GM21447 (cell line): ENCODE results near the gene COLEC12.

ENCODE experiments used
- ATAC-seq: cut with Tn5 transposase; IDR thresholded peaks from one replicate; pipeline ENCODE4 v1.9.1; 2021; ENCODE audit not compliant: unreplicated experiment

Gene COLEC12

DNA sequence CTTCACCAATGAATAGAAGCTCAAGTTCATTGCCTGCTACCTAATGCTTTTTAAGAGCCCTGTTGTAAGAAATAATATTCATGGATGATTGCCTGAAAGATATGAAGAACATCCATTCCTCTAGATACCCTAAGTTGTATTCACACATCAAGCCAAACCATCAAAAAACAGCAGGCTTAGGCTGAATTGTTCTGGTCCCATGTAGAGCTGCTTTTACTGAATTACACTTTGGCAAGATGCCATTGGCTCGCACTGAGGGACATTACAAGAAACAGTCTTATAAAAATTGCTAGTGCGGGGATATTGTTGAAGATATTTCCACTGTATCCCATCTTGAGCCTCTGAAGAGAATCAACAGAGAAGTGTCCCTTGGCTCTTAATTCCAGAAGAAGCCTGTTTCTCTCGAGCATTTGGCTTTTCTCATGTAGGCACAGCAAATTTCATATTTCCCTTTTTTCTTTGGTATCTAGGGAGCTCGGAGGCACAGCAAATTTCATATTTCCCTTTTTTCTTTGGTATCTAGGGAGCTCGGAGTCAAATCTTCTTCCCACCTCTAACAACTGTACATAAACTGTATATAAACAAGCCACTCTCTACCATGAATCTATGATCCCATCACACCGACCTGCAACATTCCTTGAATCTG, 107.5 kb downstream of the COLEC12 start:
- ATAC-seq, result no peak

DNA sequence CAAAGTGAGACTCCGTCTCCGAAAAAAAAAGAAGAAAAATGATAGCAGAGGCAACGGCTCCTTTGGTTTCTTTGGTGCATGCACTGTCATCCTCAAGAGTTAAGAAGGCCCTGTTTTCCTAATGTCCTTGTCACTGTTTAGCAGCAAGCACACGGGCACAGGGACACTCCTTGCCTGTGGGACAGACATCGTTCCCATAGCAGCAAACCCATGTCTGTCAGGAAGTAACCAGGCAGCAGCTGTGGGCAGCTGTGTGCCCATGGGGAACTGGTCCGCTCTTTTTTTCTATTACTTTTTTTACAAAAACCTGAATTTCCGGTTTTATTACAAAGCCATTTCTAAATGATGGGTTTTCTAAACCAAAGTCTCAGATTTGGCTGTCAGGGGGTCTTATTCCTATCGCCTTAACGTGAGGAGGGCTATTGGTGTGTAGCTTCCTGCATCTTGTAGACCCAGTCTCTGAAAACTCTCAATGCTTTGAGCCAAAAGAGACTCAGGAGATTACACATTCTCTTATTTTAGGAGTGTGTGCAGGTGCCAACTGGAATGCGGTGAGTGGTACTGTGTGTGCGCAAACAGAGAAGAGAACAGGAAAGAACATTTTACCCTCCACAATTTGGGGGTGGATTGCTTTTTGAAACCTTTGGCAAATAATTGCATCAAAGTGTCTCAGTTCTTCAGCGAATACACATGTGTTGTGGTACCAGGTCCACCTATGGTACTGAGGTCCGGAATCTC, 109.6 kb downstream of the COLEC12 start:
- no peak for ATAC-seq

DNA sequence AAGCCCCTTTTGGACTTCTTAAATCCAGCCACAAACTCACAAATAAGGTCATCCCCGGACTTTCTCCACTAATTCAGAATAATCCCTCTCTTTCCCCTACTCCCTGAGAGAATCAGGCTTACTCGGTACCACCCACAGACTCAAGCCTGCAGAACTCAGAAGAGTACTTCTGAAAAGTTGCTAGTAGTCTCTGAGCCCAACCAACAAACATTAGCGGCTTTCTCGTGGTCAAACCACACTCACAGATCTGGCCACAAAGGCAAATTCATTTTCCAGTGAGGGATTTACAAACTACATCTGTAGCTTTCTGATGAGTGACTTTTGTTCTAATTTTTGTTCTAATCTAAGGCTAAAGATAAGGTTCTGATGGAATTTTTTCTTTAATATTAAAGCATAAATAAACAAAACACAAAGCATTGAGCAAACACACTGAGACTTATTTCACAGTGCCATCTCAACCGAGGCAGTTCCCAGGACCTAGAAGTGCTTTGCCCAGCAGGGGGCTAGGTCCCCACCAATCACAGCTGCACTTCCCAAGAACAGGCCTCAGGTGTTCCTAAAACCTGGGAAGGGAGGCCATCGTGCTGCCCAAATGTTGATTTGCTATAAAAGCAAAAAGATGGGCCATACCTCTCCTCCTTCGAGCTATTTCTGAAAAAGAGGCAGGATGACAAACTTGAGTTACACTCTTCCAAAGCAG, 110.7 kb downstream of the COLEC12 start:
- ATAC-seq, result no peak

DNA sequence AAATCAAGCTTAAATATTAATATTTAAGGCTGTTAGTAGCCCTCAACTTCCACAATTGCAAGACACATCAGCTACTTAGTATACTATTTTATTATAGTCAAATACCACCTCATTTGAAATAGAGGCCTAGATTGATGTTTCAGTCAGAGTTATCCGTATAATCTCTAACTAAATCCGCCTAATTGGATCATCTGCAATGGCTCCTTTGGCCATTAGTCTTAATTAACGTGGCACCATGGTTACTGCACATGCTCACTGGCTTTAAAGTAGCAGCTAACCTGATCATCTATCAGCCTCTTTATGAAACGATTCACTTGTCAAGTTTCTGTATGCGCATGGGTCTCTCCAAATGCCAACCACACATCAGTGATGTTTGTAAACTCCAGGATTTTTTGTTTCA, 112.3 kb downstream of the COLEC12 start:
- ATAC-seq, result no peak

DNA sequence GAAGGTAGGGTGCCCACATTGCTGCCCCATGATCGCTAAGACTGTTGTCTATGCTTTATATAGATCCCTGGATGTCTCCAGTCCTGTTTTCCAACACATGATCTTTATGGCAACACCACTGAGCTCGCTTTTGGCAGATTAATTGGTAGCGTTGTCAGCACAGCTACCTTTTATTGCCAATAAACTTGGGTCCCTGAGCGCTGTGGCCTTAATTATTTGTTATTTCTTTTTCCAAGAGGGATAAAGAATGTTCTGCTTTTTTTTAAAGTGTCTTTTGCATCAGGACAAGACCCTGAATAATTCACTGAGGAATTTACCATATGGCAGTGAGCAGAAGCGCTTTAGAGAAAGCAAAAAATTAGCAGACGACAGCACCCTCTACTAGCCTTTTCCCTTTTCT, 113.5 kb downstream of the COLEC12 start:
- no peak for ATAC-seq

DNA sequence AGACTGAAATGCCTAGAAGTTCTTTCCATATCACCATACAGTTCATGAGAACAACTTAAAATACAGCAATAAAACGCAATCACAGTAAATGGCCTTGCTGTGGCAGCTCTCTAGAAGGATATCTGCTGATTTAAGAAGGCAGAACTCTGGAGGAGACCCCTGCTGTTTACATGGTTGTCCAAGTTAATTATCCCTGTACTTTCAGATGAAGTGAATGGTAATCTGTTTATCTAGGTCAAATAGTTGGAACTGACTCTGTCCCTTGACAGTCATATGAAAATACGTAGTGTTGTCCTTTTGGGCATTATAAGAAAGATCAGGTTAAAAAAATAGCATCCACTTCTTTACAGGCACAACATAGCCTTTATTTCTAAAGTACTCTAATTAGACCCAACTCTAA, 115.6 kb downstream of the COLEC12 start:
- ATAC-seq, result no peak

DNA sequence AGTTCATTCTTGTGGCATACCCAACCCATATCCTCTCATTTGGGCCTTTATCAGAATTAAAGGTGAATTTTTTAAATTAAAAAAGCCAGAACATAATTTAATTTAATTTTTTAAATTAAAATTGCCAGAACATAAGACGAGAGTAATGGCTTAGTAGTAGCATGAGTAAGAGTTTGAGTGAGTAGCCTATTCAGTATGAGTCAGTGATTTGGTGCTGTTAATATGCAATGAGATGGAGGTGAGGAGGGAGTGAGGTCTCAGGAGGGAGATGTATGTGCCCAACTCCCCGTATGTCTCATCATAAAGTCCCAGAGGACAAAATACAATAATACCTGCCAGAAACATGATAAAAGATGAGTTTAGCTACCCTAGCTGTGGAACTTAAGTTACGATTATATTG, 117.4 kb downstream of the COLEC12 start:
- ATAC-seq, result no peak

DNA sequence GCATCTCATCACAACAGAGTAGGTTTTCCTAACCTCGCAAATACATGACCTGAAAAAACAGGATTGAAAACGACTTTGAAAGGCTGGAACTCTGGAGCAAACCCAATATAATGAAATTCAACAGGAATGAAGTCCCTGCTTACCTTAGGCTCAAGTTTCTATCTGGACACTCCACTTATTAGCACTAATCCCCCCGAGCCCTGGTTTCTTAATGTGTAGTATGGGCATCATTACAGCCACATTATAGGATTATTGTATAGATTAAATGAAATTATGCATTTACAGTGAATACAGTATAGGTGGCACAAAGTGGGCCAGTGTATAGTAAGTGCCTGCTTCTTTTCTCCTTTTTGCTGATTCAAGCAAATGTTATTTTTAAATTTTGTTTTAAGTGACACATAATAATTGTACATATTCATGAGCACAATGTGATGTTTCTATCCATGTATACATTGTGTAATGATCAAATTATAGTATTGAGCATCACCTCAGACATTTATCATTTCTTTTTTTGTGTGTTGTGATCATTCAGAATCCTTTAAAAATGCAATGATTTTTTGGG, 118.0 kb downstream of the COLEC12 start:
- ATAC-seq, result no peak

DNA sequence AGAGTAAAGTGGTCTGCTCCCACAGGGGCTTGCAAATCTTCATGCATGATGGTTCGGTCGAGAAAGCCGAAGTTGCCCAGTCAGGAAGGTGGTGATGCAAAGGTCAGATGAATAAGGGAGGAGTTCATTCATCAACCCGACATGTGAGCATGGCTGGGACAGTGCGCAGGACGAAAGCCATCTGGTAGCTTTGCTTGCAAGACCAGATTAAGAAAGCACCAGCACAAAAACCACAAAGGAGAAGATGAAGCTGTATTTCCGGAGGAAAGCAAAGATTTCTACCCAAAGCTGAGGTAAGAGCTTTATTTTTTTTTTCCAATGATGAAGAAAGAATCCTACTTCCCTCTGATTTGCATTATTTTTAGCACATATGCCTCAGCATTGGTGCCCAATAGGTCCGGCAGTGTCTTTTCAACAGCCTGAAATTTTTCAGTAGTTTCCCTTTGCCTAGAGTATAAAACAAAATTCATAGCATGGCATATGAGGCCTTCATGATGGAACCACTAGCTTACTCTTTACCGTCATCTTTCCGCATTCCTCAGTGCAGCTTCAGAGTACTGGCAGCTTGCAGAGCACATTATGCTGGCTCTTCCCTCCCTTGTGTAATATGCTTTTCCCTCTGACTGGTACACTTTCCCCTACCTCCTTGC, 120.7 kb downstream of the COLEC12 start:
- ATAC-seq, result no peak

DNA sequence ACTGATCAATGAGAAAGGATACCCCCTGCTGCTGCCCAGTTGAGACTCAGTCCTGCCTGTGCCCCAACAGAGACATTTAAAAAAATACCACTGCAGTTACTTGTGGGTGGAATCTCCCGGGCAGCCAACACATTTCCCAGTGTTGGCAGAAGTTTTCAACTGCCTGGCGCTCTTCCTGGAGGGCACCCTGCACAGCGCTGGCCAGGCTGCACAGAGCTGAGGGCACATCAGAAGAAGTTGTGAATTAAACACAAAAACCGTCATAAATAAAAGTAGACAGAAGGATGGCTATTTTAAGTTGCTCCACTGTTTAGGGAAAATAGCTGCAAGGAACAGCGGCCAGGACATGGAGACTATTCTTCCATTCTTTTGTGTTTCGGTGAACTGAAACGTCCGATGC, 122.4 kb downstream of the COLEC12 start:
- ATAC-seq, result no peak

DNA sequence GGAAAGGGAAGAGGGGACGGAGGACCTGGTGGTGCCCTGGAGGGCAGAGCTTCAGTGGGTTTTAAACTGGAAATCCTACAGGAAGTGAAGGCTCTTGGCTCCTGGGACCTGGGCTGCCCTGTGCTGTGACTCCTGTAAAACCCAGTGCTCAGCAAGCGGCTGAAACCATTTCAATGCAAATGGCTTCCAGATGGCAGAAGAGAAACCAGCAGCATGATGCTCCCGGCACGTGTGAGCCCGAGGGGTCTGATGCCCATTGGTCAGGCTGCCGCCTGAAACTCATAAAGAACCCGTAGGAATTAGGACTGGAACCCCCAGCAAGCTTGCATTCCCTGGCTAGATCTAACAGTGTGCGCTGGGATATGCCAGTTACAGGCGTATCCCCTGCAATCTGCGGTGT, 123.4 kb downstream of the COLEC12 start:
- ATAC-seq, result no peak

DNA sequence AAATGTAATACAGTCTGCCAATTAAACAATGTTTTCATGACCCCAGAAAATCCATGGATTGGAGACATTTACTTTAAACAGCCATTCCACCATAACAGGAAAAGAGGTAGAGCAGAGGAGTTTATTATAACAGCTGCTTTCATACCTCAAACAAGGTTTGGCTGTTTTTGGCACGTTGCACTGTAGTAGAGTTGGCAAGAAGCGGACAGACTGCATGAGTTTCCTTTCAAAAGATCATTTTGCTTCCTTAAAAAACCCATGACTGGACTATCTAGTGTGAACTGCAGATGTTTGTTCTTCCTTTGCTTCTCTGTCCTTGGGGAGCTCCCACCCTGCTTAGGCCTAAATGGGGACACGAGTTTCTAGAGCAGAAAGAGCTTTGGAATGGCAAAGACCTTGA, 124.2 kb downstream of the COLEC12 start:
- ATAC-seq, result no peak

DNA sequence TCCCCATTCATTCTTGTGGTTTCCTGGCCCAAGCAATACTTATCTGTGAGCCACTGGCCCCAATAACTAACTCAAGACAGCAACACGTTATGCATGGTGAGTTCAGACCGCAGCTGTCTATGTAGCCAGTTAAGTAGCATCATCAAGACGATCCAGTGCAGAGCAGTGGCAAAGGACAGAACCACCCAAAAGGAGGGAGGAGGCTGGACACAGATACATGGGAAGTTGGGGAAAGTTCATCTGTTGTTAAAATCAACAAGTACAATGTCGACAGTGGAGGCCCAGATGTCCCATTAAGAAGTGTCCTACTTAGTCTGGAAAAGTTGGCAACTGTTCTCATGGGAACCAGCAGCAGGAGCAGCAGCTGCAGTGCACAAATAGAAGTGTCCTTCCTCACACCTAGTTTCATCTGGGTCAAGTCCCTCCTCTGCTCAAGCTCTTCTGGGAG, 125.8 kb downstream of the COLEC12 start:
- ATAC-seq, result peak; percentile 84

DNA sequence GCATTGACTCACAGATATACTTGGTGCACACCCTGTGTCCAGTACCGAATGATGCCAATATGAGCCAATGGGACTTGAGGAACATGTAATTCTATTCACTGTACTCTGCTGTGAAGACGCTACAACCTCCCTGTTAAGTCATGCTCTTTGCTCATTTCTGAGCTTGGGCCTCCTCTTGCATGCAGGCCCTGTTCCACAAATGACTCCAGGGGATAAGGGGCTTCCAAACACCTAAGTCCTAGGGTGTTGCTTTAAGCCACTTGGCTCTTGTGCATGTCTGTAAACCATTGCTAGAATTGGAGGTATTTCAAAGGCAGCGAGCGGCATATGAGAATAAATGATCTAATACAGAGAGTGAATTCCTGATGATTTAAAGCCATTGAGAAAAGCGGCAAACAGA, 126.7 kb downstream of the COLEC12 start:
- ATAC-seq, result no peak

DNA sequence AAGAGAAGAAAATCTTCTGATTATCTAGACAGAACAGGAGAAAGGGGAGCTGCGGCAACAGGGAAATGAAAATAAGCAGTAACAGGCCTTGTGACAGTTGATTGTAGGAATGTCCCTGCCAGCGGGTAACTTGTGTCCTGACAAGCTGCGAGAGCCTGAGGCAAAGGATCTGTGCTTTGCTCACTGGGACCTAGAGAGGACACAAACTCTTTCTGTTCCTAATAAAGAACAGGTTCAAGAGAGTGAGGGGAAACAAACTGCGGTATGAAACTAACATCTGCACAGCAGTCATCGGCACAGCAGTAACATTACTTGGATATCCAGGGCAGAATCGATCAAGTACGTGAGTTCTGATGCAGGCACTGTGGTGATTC, 128.9 kb downstream of the COLEC12 start:
- ATAC-seq, result no peak

DNA sequence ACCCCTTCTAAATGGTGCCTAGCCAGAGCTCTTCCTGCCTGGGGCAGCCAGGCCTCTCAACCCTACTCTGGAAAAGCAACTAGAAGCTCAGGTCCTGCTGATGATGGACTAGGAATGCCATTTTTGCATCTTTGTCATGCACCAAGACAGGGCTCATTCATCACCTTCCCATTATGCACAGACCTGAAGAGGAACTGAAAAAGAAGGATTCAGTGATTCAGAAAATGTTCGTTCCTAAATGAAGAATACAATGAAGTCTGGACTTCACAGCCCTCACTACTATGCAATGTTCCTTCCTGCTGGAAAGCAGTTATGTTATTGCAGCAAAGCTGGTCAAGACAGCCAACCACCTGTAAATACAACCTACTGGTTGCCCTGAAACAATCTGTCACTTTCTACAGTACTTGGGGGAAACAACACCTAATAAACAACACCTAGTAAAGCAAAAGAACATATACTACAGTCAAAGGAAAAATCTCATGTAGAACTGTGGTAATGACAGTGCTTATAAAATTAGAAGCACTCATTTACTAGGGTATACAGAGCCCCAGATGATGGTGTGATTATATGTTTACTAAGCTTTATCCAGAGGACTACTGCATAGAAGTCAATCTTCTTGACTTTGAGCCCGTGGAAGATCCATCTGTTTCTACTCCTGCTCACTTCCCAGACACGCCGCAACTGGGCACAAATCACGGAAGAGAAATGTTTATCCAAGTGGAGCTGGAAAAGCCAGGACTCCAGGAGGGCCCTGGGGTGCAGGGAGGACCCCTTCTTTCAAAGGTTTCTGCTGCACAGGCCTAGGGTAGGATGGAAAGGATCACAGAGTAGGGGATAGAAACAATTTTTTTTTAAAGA, 129.5 kb downstream of the COLEC12 start:
- no peak for ATAC-seq

DNA sequence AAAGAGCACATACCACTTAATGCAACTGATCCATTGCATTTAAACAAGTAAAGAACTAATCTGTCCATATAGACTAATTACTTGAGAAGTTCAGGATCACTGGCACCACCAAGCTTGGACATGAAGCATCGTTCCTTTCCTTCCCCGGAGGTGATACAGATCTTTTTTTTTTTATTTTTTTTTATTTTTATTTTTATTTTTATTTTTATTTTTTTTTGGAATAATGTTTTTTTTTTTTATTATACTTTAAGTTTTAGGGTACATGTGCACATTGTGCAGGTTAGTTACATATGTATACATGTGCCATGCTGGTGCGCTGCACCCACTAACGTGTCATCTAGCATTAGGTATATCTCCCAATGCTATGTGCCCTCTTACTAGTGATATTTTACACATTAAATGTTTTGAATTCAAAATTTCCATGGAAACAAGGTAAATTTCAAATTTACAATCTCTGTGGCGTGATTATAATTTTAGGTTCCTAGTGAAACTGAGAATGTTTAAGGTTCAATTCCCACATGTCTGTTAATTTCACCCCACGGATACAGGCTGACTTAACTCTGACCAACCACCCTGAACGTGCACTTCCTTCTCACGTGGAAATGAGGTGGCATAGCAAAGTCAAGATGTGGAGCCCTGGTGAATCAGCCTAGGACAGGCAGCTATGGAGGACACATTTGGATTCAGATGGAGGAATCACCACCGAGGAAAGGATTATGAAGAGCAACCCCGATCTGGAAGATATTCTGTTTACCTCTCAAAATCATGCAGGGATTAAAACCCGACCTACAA, 131.1 kb downstream of the COLEC12 start:
- ATAC-seq, result no peak

DNA sequence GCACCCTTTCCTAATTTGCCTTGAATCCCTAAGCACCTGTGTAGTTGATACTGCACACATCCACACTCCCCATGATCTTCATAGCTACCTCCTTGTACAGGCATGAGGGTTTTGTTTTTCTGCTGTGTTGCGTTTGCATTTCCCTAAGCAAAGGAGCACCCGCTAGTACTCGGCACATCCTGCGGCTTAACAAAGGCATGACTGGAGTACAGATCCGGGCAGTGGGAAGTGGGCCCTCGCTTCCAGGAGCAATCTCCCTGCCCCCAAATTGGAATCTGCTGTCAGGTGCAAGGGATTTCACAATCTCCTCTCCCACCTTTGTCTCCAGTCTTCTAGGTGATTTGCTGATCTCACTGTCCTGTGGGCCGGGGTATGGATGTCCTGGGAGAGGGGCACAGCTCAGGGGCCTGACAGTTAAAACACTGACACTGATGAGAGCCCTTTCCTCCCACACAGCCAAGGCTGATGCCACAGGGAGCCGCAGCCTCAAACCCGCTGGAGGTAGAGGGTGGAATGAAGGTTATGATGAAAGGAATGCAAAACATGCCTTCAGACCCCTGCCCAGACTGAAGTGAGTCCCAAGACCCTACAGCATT, 133.9 kb downstream of the COLEC12 start:
- no peak for ATAC-seq

DNA sequence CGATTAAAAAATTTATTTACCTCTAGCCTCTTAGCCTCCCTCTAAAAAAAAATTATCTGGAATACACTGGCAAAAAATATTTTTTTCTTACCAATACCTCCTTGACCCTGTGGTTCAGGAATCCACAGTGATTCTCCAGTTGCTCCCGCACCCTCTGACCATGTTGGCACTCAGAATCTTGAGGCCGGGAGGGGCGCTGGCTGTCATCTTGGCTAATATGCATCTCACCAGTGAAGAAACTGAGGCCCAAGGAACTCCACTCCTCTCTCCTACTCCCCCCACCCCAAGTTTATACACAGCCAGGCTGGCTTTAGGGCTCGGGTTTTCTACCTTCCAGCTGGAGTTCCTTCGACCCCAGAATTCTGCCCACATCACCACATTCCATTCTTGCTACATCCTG, 134.8 kb downstream of the COLEC12 start:
- ATAC-seq, result no peak
